NT2/D1 (cell line): ENCODE data around the gene IL18BP.

ENCODE experiments used
- SUZ12 ChIP-seq: IDR thresholded peaks from 2 replicates; pipeline ENCODE4 v1.6.1; 2011; ENCODE audit not compliant: insufficient read length, insufficient read depth; ENCODE audit errors: extremely low read depth
- YY1 ChIP-seq: IDR thresholded peaks from 2 replicates; pipeline ENCODE4 v1.6.1; 2011; ENCODE audit not compliant: insufficient read length, insufficient read depth

DNA sequence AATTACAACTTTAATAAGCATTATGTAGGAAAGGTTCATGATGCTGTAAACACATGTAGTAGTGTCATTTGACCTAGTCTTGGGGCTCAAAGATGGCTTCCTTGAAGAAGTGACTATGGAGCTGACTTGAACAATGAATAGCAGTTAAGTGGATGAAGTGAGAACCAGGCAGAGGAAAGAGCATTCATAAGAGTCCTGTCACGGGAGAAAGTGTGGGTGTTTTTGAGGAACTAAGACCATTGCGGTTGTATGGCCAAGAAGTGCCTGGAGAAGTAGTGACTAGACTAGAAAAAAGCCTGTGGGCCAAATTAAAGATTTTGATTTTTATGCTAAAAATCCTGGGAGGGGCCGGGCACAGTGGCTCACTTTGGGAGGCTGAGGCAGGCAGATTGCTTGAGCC, 7.2 kb upstream of the IL18BP start:
- TF ChIP-seq SUZ12 (no peak), YY1 (no peak)
